Epithelial cell of proximal tubule (primary cell): Measurements from ENCODE around the gene DGCR2. TPM values are rescaled to one million over a fixed set of nuclear protein-coding genes. Genes with fewer than 3 reads are reported as not detected.
"Not testable (repeated sequence)": the region's sequence is repeated elsewhere in the genome, so short reads cannot be mapped to it uniquely, and the experiment has no call there.

Experiments used
- DNase-seq: peaks from one replicate; pipeline ENCODE4 v3.0.0-alpha.2; 2011; ENCODE audit warnings: low read depth
- H3K4me3 ChIP-seq: 2 replicates; pipeline ENCODE4 v1.5.1; 2011; ENCODE audit warnings: low read depth, mild to moderate bottlenecking, low read length
- total RNA-seq: library from RNA; depleted of rRNA; stranded (reverse); fragments of >200 nt; gene quantifications from 2 replicates; pipeline ENCODE4 v1.2.3, GENCODE V29; 2015
- TF ChIP-seq, protein P1 (sequence below): conservative IDR thresholded peaks from 2 replicates; pipeline ENCODE4 v1.5.1; 2012; ENCODE audit warnings: low read depth, mild to moderate bottlenecking, low read length

DGCR2 gene
- total RNA-seq, 1 donor from 2014 or later = 51.7 TPM

DNA sequence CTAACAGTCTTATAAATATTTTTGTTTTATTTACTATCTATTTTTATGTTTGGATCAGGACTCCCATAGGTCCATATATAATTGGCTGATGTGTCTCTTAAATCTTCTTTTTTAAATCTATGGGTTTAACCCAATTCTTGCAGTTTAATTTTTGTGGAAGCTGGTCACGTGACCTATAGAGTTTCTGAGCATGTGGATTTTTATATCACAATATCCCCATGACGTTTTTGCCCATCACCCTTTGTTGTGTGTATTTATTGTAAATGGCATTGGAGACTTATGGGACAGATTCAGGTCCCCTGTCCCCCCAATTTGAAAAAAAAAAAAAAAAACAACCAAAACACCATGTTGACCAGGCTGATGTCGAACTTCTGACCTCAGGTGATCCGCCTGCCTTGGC is 107.3 kb downstream of the DGCR2 start:
- no peak overlapping the region for H3K4me3 ChIP-seq
- TF ChIP-seq, protein P1, sequence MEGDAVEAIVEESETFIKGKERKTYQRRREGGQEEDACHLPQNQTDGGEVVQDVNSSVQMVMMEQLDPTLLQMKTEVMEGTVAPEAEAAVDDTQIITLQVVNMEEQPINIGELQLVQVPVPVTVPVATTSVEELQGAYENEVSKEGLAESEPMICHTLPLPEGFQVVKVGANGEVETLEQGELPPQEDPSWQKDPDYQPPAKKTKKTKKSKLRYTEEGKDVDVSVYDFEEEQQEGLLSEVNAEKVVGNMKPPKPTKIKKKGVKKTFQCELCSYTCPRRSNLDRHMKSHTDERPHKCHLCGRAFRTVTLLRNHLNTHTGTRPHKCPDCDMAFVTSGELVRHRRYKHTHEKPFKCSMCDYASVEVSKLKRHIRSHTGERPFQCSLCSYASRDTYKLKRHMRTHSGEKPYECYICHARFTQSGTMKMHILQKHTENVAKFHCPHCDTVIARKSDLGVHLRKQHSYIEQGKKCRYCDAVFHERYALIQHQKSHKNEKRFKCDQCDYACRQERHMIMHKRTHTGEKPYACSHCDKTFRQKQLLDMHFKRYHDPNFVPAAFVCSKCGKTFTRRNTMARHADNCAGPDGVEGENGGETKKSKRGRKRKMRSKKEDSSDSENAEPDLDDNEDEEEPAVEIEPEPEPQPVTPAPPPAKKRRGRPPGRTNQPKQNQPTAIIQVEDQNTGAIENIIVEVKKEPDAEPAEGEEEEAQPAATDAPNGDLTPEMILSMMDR = no peak
- DNase-seq = no peak

DNA sequence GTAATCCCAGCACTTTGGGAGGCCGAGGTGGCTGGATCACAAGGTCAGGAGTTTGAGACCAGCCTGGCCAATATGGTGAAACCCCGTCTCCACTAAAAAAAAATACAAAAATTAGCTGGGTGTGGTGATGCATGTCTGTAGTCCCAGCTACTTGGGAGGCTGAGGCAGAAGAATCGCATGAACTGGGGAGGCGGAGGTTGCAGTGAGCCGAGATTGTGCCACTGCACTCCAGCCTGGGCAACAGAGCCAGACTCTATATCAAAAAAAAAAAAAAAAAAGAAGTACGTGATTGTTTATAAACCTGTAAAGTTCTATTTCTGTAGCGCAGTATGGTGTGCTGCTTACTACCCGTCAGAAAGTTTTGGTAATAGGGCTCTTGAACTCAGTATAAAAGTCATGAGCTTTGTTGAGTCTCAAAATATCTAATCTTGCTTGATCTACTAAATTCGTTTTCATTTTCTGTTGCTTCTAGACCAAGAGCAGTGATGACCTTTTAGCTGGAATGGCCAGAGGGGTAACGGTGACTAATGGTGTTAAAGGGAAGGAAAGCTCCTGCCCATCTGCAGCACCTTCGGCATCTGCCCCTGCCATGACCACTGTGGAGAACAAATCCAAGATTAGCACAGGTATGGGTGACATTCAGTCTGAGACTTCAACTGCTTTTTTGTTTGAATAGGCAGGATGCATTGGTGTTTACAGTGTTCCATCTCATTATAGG is 108.2 kb downstream of the DGCR2 start:
- DNase-seq, H3K4me3 ChIP-seq: not testable (repeated sequence)

DNA sequence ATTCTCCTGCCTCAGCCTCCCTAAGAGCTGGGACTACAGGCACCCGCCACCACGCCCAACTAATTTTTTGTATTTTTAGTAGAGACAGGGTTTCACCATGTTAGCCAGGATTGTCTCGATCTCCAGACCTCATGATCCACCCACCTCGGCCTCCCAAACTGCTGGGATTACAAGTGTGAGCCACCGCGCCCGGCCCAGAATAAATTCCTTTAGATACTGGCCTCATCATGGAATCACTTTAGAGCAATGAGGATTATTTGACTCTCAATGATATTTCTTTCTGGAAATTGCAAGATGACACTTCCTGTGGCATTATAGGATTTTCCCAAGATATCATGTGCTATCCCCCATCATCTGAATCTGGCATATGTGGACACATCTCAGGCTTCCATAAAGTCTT is 108.8 kb downstream of the DGCR2 start:
- H3K4me3 ChIP-seq = not testable (repeated sequence)

DNA sequence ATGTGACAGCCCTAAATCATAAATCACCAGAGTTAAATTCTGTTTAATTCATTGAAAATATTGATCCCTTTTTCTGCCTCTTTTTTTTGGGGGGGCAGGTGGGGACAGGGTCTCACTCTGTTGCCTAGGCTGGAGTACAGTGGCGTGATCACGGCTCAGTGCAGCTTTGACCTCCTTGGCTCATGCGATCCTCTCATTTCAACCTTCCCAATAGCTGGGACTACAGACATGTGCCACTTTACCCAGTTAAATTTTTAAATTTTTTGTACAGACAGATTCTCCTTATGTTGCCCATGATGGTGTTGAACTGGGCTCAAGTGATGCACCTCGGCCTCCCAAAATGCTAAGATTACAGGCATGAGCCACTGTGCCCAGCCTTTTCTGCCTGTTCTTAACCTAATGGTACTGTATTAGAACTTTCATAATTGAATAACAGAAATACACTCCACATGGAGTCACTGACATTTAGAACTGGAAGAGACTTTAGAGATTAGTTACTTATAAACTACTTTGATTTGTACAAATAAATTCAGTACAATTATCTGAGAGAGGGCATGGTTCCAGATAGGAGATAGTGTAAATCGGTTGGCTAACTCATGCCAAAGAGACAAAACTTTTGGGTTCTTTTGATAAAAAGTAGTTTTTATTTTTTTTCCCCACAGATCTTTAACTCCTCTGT is 109.8 kb downstream of the DGCR2 start:
- TF ChIP-seq, protein P1 = no peak
- H3K4me3 ChIP-seq = no peak overlapping the region
- DNase-seq = no peak

More for the DNA sequence above, 108.8 kb downstream of the DGCR2 start:
- DNase-seq = not testable (repeated sequence)

DNA sequence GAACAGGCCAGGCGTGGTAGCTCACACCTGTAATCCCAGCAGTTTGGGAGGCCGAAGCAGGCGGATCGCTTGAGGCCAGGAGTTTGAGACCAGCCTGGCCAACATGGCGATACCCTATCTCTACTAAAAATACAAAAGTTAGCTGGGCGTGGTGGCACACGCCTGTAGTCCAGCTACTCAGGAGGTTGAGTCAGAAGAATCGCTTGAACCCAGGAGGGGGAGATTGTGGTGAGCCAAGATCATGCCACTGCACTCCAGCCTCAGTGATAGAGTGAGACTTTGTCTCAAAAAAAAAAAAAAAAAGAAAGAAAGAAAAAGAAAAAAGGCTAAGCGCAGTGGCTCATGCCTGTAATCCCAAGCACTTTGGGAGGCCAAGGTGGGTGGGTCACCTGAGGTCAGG is 110.6 kb downstream of the DGCR2 start:
- not testable (repeated sequence) for H3K4me3 ChIP-seq, DNase-seq

DNA sequence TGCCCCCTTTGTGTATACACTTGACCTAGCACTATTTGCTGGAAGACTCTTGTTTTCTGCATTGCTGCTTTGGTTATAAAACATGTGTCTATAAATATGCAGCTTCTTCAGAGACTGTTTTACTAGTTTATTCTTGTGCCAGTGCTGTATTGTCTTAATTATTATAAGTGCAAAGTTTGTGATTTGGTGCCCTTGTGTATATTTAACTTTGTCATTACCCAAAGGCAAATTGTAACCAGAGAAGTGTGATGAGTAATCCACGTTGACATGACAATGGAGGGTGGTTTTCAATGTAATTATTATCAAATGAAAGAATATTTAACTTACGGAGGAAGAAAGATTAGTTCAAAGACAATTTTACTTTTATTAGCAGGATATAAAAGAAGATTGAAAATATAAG is 111.1 kb downstream of the DGCR2 start:
- TF ChIP-seq, protein P1 = no peak
- no peak overlapping the region for H3K4me3 ChIP-seq
- DNase-seq = no peak

DNA sequence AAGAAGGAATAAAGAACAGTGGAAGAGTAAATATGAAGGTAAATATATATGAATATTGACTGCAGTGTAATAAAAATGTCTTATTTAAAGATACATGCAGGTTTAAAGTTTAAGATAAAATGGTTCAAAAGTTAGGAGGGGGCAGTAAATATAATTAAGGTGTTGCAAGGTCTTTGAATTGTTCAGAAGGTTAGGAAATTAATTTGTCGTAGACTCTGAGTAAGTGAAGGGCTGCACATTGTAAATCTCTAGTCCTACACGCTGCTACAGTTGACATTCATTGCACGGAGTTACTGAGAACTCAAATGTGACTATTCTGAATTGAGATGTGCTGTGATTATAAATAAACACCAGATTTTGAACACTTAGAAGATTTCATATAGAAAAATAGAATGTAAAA is 116.3 kb downstream of the DGCR2 start:
- no peak overlapping the region for H3K4me3 ChIP-seq
- DNase-seq = no peak
- TF ChIP-seq, protein P1 = no peak

DNA sequence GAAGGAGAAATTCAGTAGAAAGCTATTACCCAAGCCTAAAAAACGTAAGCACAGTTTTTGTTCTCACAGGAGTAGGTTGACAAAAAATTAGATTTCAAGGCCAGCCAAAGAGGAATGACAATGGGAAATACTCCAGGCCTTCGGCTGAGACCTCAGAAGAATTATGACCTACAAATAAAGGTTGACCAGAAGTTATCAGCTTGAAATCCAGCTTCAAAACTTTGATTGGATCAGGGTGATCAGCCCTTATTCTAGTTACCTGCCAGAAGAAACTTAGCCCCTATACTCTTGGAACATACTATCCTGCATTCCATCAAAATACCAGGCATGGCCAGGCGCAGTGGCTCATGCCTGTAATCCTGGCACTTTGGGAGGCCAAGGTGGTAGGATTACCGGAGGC is 117.7 kb downstream of the DGCR2 start:
- TF ChIP-seq, protein P1 = no peak
- no peak for DNase-seq
- H3K4me3 ChIP-seq = no peak overlapping the region
